Glomerular endothelial cell (primary cell): Measurements from ENCODE around the gene LSP1. TPM values are rescaled to one million over a fixed set of nuclear protein-coding genes. Genes with fewer than 3 reads are reported as not detected.

Experiments
- DNase-seq: peaks from one replicate; pipeline ENCODE4 v3.0.0-alpha.2; 2011; ENCODE audit warnings: low read depth, low spot score; ENCODE audit errors: extremely low read depth
- total RNA-seq: library from RNA; depleted of rRNA; stranded (reverse); fragments of >200 nt; gene quantifications from 2 replicates; pipeline ENCODE4 v1.2.3, GENCODE V29; 2015

LSP1 gene
- total RNA-seq, 1 donor from 2014 or later, result 1.1 TPM

DNA sequence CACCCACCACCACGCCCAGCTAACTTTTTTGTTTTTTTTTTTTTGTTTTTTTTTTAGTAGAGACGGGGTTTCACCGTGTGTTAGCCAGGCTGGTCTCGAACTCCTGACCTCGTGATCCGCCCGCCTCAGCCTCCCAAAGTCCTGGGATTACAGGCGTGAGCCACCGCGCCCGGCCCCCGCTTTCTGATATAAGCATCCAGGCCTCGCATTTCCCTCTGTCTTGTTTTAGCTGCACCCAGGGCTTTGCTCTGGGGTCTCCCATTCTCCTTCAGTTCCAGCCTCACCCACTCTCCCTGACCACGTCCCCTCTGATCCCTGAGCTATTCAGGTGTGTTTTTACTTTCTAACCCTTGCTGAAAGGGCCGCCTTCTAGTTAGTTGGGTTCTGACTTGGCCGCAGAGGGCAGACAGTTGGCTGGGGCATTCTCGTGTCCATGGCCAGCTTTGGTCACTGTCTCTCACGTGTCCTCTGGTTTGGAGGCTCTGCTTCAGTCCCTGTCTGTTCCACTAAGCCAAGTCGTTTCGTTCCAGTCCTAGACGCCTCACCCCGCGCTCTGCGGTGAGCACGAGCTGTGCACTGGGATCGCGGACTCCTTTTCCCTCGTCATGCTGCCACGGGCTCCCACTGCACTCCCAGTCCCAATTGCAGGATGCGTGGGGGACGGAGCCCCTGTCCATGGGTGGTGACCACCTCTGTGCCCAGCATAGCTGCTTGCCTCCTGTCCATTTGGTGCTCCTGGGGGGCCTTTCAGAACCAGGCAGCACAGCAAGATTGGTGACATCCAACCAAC lies 60.6 kb downstream of the LSP1 start:
- no peak for DNase-seq

GRCh38 chr11:1915795-1916131 lies 62.9 kb downstream of the LSP1 start:
- no peak for DNase-seq

DNA sequence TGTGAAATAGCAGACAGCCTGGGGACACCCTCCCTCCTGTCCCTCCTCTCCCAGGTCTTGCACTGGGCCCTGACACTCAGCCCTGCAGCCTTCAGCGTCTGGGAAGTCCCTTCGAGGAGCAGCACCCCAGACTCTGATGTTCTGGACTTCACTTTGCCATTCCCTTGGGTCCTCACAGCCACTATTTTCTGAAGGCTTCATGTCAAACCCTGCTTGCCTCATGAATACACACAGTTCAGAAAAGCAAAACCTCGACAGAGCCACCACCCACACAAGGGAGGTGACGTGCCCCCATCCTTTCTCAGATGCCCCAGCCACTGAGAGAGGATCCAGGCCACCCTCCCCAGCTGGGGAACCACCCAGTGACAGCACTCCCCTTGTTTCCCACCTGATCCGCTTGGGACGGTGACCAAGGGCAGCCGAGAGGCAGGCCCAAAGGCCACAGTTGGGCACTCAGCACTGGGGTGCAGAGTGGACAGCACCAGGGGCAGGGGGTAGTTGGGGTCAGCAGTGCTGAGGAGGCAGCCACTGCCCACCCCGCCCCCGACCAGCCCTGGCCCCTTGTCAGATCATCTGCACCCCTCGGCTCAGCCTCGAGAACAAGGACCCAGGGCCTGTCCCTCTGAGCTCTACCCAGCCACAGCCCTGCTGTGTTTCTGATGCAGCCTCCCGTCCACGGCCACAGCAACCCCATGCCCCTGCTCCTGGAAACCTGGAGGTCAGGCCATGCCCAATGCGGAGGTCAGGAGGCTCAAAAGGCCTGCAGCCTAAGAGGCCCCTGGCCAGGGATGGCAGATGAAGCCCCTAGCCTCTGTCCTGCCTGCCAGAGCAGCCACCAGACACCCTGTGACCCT lies 63.5 kb downstream of the LSP1 start:
- no peak for DNase-seq

DNA sequence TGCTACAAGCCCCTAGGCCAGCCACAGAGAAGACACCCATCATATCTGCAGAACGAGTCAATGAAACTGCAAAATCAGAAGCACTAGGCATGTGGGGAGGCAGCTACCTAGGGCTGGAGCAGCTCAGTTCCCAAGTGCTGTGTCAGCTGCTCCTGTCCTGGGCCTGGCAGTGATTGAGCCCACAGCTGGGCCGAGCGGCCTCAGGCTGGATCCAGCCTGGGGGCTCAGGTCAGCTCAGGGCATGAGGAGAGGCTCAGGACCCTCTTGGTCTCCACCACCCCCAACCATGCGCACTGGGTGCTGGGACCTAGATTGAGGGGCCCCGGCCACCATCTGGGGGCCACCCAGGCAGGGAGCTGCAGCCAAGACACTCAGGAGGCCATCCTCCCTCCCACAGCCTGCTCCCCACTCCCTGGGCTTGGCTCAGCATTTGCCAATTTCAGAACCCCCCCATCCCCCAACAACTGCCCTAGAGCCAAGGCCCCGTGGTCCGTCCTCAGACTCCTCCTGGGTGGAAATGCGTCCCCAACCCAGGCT lies 64.2 kb downstream of the LSP1 start:
- DNase-seq, result no peak

DNA sequence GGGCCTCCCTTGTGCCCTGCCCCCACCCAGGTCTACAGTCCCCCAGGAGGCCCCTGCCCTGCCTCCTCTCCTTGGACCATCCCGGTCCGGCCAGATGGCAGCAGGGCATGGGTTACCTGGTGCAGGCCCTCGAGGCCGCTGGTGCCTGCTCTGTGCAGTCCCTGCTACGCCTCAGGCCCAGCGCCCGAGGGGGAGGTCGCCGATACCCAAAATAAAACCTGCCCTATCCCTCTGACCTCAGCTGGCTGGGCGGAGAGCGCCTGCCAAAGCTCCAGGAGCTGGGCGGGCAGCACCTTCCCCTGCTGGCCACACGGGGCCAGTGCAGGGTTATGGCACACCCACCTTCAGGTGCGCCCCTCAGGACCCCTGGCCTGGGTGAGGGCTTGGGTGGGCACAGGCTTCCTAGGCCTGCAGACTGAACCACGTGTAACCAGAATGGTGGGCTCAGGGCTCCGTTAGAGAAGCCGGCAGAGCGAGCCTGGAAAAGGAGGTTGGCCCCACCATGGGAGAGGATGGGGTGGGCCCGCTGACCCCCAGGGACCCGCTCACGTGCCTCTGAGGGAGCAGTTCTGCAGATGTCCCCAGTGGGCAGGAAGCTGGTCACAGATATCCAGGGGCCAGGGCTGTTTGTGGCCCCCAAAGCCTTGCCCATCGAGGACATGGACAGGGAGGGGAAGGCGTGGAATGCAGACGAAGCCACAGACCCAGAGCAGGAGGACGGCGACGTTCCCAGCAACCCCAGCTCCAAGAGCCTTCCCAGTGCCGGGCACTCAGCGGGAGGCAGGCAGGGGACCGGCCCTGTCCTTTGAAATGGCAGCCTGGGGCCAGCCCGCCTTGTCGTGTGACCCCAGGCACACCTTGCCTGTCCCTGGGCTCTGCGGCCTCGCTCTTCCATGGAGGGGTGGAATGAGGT lies 64.9 kb downstream of the LSP1 start:
- no peak for DNase-seq

GRCh38 chr11:1918436-1919315 lies 65.8 kb downstream of the LSP1 start:
- DNase-seq, result no peak

GRCh38 chr11:1919391-1920127 lies 66.7 kb downstream of the LSP1 start, which contains the start of gene TNNT3:
TNNT3 (plus strand) TSS chr11:1919703; CDS start chr11:1922875, 3,172 bp downstream.
- DNase-seq, result no peak

DNA sequence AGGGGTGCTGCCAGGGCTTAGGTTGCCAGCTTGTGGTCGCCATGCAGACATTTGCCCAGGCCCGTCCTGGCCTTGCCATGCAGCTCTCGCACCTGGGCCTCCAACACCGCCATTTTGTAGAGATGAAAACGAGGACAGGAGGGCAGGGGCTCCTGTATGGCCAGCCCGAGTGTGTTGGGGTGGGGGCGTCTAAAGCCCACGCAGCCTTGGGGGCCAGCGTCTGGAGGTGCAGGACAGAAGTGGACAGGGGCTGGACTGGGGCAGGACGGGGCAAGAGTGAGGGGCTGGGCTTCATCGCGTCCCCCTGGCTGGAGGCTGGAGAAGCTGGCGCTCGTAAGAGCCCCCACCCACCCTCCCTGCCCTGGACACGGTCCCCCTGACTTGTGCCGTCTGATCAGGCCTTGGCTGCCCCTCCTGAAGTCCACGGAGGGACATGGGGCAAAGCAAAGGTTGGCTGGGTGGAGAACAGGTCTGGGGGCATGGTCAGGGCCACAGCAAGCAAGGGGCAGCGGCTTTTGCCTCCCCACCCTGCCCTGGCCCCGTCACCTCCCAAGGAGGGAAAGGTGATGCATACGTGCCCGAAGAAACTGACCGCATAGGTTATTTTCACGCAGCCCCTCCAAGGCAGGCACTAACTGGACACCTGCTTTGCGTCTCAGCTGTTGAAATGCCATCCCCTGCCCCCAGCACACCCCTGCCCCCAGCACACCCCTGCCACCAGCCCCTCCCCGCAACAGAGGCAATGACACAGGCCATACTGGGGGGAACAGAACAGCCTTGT lies 67.4 kb downstream of the LSP1 start:
- DNase-seq, result no peak

DNA sequence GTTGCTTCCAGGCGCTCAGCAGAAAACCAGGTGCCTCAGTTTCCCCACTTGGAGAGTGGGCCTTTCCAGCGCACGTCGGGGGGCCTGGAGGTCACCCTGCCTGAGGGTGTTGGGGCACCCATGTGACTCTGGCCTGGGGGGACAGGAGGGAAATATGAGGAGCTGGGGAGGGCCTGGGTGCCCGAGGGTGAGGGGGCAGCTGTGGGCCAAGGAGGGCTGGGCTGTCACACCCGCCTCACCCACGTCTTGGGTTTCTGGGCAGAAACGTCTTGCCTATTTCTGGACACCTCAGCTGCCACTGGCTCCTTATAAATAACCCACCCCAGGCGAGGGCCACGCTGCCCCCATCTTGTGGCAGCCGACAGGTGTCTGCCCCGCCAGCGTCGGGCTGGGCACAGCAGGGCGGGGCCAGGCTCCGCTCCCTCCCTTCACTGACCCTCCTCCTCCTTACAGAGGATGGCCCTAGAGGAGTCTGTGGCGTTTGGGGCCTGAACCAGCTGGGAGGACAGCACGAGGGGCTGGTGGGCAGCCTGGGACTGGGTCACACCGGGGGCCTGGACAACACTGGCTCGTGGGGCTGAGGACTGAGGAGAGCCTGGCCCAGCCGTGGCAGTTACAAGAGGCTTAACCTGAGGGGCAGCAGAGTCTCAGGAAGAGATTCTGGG lies 68.2 kb downstream of the LSP1 start:
- DNase-seq, result no peak

DNA sequence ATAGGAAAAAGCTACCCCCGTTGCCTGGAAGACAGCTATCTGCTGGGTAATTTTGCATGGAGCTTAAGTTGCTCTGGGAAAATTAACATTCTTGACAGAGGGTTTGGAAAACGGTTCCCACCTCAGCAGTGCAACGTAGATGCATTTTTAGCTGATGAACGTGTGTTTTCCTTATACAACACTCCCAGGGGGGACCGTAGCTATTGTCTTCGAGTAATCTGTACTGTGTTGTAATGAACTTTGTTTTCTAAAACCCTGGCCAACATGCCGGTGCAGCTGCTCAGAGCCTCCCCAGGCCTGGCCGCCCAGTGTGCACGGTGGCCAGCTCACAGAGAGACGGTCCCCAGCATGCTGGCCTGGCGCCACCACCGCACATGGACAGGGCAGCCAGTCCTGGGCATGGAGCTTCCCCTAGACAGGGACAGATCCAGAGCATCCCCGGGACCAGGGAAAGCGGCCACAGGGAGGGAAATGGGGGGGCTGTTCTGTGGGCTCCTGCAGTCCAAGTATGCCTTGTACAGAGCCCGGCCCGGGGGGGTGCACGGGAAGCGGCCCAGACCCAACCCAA lies 68.8 kb downstream of the LSP1 start:
- DNase-seq, result no peak

DNA sequence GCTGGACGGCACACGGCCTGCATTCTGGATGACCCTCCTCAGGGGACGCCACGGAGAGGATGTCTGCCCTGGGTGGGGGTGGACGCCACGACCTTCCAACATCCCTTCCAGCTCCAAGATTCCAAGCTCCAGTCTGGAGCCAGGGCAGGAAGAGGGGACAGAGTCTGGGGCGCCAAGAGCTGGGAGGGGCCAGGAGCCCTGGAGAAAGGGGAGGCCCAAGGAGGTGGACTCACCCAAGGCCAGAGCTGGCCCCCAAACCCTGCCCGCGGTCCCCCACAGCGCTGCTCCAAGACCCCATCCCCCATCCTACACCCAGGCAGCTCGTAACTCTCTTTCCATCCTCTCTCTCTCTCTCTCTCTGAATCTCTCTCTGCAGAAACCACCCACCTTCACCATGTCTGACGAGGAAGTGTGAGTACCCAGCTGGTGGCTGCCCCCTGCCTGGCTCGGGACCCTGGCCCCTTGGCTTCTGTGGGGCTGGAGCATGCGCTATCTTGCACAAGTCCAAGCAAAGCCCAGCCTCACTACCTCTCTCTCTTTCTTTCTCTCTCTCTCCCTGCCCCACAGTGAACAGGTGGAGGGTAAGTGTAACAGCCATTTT lies 69.7 kb downstream of the LSP1 start:
- DNase-seq, result no peak

GRCh38 chr11:1923201-1923956 lies 70.5 kb downstream of the LSP1 start:
- DNase-seq, result no peak

DNA sequence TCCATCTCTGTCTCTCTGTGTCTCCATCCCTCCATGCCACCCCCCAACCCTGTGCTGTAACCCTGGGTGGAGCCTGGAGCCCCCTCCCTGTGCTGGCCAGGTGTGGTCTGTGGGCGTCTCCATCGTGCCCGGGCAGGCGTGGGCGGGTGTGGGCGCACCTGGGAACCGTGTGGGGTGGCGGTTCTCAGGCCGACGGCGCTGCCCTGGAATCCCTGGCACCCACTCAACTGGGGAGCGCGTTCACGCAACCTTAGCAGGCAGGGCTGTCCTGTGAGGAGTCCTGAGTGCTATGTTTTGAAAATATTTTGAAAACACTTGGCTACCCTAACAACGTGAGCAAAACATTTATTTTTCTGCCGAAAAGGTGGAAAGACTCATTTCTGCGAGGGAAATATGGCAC lies 71.3 kb downstream of the LSP1 start:
- no peak for DNase-seq

DNA sequence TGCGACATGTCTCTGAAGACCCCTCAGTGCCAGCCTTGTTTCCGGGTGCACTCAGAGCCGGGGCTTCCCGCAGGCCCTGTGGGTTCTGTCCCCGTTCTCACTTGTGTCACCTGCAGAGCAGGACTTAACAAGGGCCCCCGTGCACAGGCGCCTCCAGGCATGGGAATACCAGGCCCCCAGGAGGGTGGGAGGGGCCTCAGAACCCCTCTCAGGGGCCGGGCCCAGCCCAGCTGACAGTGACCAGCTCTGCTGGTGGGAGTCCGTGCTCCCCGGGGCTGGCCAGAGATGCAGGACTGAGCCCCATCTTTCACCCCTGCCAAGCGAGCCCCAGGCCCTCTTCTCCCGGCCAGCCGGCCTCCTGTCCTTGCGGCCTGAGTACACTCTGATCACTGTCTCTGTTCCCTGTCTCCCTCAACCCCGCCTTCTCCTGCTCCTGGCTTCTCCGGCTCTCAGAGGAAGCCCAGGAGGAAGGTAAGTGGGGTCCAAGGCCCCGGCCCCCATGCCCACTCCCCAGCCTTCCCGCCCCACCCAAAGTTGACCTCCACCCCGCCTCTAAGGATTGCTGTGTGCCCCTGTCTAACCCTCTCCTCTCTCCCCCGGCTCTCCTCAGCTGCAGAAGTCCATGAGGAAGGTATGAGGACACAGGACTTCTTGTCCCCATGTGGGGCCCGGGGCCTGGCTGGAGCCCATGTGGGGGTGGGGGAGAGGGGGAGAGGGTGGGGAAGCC lies 71.9 kb downstream of the LSP1 start:
- DNase-seq, result no peak

- DNase-seq, result no peak
Observed at GRCh38 chr11:1925373-1926155, 72.7 kb downstream of the LSP1 start.
